HUES48 (cell line): ENCODE data around the gene AKR7A2.

Source experiments
- H3K27ac ChIP-seq: one replicate; pipeline ENCODE4 v1.7.0; 2013; ENCODE audit warnings: low read depth, low read length, inconsistent platforms
- H3K27me3 ChIP-seq: 2 replicates; pipeline ENCODE4 v1.6.1; 2013; ENCODE audit warnings: mild to moderate bottlenecking, low read length; ENCODE audit not compliant: control insufficient read depth, insufficient read depth
- H3K36me3 ChIP-seq: 2 replicates; pipeline ENCODE4 v1.6.1; 2013; ENCODE audit warnings: low read length; ENCODE audit not compliant: control insufficient read depth, insufficient read depth
- H3K4me1 ChIP-seq: 2 replicates; pipeline ENCODE4 v1.6.1; 2013; ENCODE audit warnings: mild to moderate bottlenecking, low read length; ENCODE audit not compliant: control insufficient read depth, insufficient read depth
- H3K4me3 ChIP-seq: 2 replicates; pipeline ENCODE4 v1.5.1; 2013; ENCODE audit warnings: mild to moderate bottlenecking, low read depth, low read length
- H3K9ac ChIP-seq: 2 replicates; pipeline ENCODE4 v1.6.1; 2013; ENCODE audit warnings: mild to moderate bottlenecking, low read depth, low read length, moderate library complexity
- H3K9me3 ChIP-seq: 2 replicates; pipeline ENCODE4 v1.6.1; 2013; ENCODE audit warnings: low read length; ENCODE audit not compliant: control insufficient read depth, insufficient read depth

The AKR7A2 gene

DNA sequence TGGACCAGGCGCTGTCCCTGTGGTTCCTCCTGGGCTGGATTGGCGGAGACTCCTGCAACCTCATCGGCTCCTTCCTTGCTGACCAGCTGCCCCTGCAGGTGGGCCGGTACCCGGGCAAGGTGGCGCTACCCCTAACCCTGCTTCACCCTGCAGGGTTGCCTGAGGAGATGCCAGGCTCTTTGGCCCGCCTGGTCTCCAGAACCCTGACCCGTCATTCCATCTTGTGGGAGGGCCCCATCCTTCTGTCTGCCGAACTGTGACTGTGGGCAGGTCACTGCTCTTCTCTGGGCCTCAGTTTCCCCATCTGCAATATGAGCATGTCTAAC, 12.7 kb upstream of the AKR7A2 start:
- Histone ChIP-seq H3K27ac (no peak overlapping the region), H3K9me3 (no peaks in the 10 kb centered on the region), H3K4me3 (no peak overlapping the region), H3K36me3 (peaks cover 51% of the 10 kb centered on the region), H3K27me3 (no peaks in the 10 kb centered on the region), H3K9ac (no peak overlapping the region), H3K4me1 (no peaks in the 10 kb centered on the region)

DNA sequence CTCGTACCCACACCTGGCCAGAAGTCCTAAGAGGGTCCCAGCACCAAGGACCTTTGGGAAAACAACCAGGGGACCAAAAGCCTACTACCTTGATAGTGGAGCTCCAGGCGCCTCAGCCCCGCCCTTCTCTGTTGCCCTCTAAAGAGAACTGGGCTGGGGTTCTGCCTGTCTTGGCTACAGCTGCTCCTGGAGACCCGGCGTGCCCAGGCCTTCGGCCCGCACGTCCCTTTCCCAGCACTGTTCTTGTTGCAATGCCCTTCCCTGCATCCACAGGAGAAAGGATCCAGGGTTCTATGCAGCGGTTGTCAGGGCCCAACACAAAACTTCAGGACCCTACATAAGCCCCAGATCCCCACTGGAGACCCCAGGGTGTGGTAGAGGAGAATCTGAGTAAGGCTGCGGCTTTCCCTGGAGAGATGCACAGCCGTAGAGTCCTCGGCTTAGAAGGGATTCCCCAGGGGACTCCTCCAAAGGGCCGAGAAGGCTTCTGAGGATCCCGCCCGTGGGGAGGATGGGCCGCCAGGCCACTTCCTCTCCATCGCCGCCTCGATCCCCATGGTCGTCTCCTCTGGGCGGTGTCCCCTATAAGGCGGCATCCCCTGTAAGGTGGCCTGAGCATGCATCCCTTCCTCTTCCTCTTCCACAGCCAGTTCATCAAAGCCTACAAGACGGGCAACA, 12.2 kb upstream of the AKR7A2 start:
- H3K27ac ChIP-seq = no peak overlapping the region
- H3K9me3 ChIP-seq = no peaks in the 10 kb centered on the region
- H3K9ac ChIP-seq = no peak overlapping the region
- peaks cover 53% of the 10 kb centered on the region for H3K36me3 ChIP-seq
- no peaks in the 10 kb centered on the region for H3K27me3 ChIP-seq
- no peak overlapping the region for H3K4me3 ChIP-seq
- H3K4me1 ChIP-seq = no peaks in the 10 kb centered on the region

DNA sequence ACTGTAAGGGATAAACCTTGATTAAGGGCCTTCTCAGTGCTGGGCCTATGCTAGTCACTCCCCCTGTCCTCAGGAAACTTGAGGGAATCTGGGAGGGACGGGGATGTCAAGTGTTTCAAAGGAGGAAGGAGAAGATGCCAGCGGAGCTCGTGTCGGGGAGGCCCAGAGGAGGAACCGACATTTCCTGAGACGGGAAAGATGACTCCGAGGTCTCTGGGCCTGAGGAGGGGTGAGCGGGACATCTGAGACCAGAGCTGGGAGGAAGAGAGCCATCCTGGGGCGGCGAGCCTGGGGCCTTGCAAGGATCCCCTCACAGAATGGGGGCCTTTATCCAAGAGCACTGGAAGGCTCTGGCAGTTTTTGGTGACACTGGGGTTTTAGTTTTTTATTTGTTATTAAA, 10.5 kb upstream of the AKR7A2 start:
- Histone ChIP-seq H3K36me3 (peaks cover 53% of the 10 kb centered on the region), H3K27ac (no peak overlapping the region), H3K27me3 (no peaks in the 10 kb centered on the region), H3K4me3 (no peak overlapping the region), H3K9me3 (no peaks in the 10 kb centered on the region), H3K4me1 (no peaks in the 10 kb centered on the region), H3K9ac (no peak overlapping the region)

DNA sequence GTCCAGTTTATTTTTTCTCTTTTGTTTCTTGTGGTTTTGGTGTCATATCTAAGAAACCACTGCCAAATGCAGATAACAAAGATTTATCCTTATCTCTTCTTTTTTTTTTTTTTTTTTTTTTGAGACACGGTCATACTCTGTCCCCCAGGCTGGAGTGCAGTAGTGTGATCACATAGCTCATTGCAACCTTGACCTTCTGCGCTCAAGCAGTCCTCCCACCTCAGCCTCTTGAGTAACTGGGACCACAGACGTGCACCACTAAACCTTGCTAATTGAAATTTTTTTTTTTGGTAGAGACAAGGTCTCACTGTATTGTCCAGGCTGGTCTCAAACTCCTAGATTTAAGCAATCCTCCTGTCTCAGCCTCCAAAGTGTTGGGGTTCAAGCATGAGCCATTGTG, 9.1 kb upstream of the AKR7A2 start:
- H3K4me1 ChIP-seq = no peaks in the 10 kb centered on the region
- no peaks in the 10 kb centered on the region for H3K27me3 ChIP-seq
- H3K4me3 ChIP-seq = no peak overlapping the region
- H3K36me3 ChIP-seq = peaks cover 46% of the 10 kb centered on the region
- no peak overlapping the region for H3K9ac ChIP-seq
- no peak overlapping the region for H3K27ac ChIP-seq
- H3K9me3 ChIP-seq = no peaks in the 10 kb centered on the region

DNA sequence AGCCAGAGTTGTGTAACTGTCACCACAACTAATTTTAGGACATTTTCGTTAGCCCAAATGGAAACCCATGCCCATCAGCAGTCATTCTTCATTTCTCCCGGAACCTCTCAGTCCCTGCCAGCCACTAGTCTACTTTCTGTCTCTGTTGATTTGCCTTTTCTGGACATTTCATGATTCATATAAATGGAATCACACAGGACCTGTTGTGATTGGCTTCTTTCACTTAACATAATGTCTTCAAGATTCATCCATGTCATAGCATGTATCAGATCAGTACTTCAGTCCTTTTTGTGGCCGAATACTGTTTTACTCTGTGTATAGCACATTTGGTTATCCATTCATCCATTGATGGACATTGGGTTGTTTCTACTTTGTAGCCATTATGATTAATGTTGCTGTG, 7.3 kb upstream of the AKR7A2 start:
- no peaks in the 10 kb centered on the region for H3K27me3 ChIP-seq
- H3K9me3 ChIP-seq = no peaks in the 10 kb centered on the region
- peaks cover 29% of the 10 kb centered on the region for H3K36me3 ChIP-seq
- no peak overlapping the region for H3K4me3 ChIP-seq
- no peak overlapping the region for H3K9ac ChIP-seq
- H3K4me1 ChIP-seq = no peaks in the 10 kb centered on the region
- no peak overlapping the region for H3K27ac ChIP-seq

DNA sequence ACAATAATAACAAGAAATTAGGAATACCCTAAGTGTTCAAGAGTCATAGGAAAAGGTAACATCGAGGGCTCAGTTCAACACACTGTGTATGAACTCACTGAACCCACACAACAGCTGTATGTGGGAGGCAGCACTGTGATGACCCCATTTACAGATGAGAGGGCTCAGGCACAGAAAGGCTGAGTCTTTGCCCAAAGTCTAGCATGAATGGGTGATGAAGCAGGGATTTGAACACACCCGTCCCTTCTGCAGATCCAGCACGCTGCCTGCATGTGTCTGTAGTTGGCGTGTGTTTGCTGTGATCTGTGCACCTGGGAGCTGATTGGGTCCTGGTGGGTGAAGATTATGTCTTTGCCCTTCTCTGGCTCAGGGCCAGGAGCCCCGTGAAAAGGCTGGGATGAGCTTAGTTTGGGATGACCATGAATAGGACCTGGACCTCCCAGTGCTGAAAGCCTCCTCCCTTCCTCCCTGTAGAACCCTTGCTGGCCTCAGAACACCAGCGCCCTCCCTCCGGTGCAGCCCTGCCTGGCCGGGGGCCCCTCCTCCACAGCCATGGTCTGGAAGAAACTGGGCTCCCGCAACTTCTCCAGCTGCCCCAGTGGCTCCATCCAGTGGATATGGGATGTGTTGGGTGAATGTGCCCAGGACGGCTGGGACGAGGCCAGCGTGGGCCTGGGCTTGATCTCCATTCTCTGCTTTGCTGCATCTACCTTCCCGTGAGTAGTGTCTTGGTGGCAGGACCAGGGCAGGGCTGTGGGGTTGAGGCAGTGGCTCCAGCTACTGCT, 5.4 kb upstream of the AKR7A2 start:
- H3K9me3 ChIP-seq = no peaks in the 10 kb centered on the region
- no peak overlapping the region for H3K9ac ChIP-seq
- H3K4me3 ChIP-seq = no peak overlapping the region
- 0 out of 2 replicates have a peak, but pooled peaks cover 3% of the 10 kb centered on the region for H3K27me3 ChIP-seq
- H3K4me1 ChIP-seq = 0 out of 2 replicates have a peak, but pooled peaks cover 6% of the 10 kb centered on the region
- peaks cover 28% of the 10 kb centered on the region for H3K36me3 ChIP-seq
- H3K27ac ChIP-seq = no peak overlapping the region

DNA sequence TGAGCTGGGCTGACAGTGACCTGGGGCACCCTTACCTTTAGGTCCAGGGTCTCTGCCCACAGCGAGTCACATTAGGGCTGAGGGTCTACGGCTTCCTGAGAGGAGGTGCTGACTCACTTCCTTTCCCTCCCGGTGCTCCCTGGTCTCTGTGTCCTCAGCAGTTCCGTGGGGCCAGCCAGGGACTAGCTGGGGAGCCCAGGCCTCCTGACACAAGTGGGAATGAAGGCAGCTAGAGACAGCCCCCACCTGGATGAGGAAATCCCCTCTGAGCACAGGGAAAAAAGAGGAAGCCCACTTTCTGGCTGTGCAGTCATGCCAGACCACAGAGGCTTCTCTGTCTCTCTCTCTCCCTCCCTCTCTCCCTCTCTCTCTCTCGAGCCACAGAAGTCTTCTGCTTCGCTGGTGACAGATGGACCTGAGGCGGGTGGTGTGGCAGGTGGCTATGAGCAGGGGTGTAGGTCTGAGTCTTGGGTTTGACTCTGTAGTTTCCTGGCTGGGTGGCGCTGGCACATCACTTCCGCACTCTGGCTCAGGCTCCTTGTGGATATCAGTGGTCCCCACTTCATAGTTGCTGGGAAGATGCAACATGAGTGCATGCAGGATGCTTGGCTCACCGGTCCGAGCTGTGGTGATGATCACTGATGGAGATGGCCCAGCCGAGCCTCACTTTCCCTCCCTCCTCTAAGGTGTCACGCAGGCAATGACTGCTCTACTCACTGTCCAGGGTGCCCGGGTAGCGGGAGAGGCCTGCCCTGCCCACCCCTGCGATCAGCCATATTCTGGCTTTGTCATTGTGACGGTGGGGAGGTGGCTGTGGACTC, 3.6 kb upstream of the AKR7A2 start:
- Histone ChIP-seq H3K9me3 (no peaks in the 10 kb centered on the region), H3K27me3 (peaks cover 9% of the 10 kb centered on the region), H3K4me1 (0 out of 2 replicates have a peak, but pooled peaks cover 6% of the 10 kb centered on the region), H3K27ac (no peak overlapping the region), H3K9ac (no peak overlapping the region), H3K36me3 (peaks cover 22% of the 10 kb centered on the region), H3K4me3 (no peak overlapping the region)

DNA sequence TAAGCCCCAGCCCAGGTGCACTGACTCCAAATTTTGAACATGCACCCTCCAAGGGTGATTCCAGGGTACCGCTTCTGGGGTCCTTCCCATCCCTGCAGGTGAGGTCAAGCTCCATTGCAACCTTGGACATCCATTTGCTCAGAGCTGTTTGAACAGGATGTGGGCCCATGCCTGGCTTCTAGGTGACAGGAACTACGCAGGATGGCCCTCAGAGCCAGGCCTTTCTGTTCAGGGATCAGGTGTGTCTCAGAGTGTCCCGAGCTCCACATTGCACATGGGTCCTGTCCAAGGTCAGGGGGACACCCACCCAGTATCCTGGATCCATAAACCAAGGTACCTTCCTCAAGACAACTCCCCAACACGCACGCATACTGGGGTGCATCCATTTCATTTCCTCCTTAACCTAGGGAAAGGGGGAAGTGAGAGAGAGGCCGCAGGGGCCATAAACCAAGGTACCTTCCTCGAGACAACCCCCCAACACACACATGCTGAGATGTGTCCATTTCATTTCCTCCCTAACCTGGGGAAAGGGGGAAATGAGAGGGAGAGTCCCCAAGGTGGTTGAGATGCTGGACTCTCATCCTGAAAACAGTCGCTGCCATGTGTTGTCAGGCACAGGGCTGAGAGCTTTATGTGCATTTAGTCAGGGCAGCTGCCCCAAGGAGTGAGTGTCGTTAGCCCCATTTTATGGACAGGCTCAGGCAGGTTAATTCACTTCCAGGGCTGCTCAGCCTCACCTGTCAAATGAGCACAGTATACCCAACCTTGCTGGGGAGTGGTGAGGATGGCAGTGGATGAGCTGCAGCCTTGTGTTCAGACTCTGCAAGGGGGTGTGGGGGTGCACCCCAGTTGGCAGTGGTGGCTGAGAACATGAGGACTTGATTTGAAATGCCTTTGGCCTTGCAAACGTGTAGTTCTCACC, 2.3 kb upstream of the AKR7A2 start:
- Histone ChIP-seq H3K36me3 (peaks cover 21% of the 10 kb centered on the region), H3K4me3 (no peak overlapping the region), H3K27me3 (peaks cover 9% of the 10 kb centered on the region), H3K4me1 (0 out of 2 replicates have a peak, but pooled peaks cover 6% of the 10 kb centered on the region), H3K9me3 (no peaks in the 10 kb centered on the region), H3K27ac (no peak overlapping the region), H3K9ac (no peak overlapping the region)

DNA sequence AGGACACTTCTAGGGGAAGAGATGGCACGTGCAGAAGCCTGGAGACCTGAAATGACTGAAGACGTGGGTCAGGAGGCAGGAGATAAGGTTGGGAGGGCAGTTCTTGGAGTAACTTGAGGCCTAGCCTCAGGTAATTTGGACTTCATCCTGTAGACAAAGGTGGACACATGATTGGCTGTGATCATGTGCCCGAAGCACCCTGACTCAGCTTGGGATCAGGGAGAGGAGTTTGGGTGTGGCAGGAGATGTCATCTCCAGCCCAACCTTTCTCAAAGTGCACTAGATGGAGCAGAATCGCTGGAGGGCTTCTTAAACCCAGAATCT, 1.7 kb upstream of the AKR7A2 start:
- peaks cover 9% of the 10 kb centered on the region for H3K27me3 ChIP-seq
- H3K27ac ChIP-seq = no peak overlapping the region
- H3K9ac ChIP-seq = no peak overlapping the region
- H3K9me3 ChIP-seq = no peaks in the 10 kb centered on the region
- H3K36me3 ChIP-seq = peaks cover 17% of the 10 kb centered on the region
- 0 out of 2 replicates have a peak, but pooled peaks cover 6% of the 10 kb centered on the region for H3K4me1 ChIP-seq
- no peak overlapping the region for H3K4me3 ChIP-seq

DNA sequence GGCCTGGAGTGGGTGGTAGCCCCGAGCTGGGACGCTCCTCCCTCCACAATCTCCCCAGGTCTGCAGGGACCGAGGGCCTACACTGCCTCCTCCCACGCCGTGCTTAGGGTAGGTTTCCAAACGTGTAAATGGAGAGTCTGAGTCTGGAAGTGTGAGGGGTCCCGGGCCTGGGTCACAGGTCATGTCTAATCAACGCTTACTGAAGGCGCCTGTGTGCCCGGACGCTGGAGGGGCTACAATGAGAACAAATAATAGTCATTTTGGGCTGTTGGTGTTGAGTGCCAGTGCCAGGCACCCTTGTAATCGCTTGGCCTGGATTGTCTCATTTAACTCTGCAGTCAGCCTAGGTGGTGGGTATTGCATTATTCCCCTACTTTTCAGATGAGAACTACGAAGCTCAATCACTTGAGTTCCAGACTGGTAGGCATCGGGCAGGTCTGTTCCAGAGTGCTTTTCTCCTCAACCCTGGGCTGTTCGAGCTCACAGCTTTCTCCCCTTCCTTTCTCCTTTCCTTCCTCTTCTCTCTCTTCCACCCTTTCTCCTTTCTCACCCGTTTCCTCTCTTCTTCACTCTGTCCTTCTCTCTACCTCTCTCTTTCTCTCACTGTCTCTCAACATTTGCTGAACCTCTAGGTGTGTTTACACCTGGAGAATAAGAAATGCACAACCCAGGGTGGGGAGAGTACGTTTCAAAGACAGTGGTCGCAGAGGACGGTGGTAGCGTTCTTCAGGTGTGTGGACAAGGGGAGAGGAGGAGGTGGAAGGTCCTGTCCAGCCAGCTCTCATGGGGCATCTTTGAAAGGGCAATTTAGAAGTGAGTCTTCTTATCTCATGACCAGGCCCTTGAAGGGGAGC, 1.1 kb upstream of the AKR7A2 start:
- Histone ChIP-seq H3K4me3 (peak overlapping the region; percentile 87), H3K27me3 (peaks cover 9% of the 10 kb centered on the region), H3K9me3 (no peaks in the 10 kb centered on the region), H3K4me1 (0 out of 2 replicates have a peak, but pooled peaks cover 6% of the 10 kb centered on the region), H3K36me3 (peaks cover 19% of the 10 kb centered on the region), H3K9ac (peak overlapping the region; percentile 72), H3K27ac (peak overlapping the region; percentile 57)
